Adrenal gland (tissue), 5 donors: Measurements from ENCODE around the gene CCDC70.

ENCODE experiments used
- CTCF ChIP-seq, 6 experiments: fragments of 450-650 bp in 4 of 6; fragments of 200-600 bp in 2 of 6; sonication (generic) in 1 of 6; IDR thresholded peaks; 1 replicate in 5 of 6; 2 replicates in 1 of 6; pipeline versions ENCODE4 v1.5.1 to v1.8.0; 2016 to 2021; ENCODE audit warnings: antibody characterized with exemption in 6 of 6, mild to moderate bottlenecking in 2 of 6, moderate library complexity in 1 of 6
- POLR2A ChIP-seq, 2 donors: fragments of 450-650 bp; IDR thresholded peaks; one replicate each; pipeline ENCODE4 v1.6.1; 2017; ENCODE audit warnings: antibody characterized with exemption in 2 of 2, mild to moderate bottlenecking in 2 of 2, moderate library complexity in 1 of 2
- donor health status: DM: no; HTN: no; CAD: no.

GRCh38 chr13:51818781-51819511, 42.8 kb upstream of the CCDC70 start:
- TF ChIP-seq CTCF (IDR thresholded peaks at IDR 0.05) (no peak), POLR2A (IDR thresholded peaks at IDR 0.05) (no peak)
